Esophagus muscularis mucosa (tissue), 4 donors: Measurements from ENCODE around the gene APLP2. TPM values are rescaled to one million over a fixed set of nuclear protein-coding genes. Genes with fewer than 3 reads are reported as not detected.
A peak's percentile ranks its signal among the peaks of the same experiment; 100 is the strongest.

ENCODE experiments used
- DNase-seq: peaks from one replicate; pipeline ENCODE4 v3.0.0-alpha.2; 2017; ENCODE audit errors: extremely low spot score
- H3K27ac ChIP-seq, 4 donors: fragments of 200-600 bp; sonication (generic); replicated peaks in 1 of 4; 1 replicate in 3 of 4; 2 replicates in 1 of 4; pipeline ENCODE4 v1.5.1; 2016 to 2019; ENCODE audit warnings: mild to moderate bottlenecking in 1 of 4
- H3K27me3 ChIP-seq, 4 donors: fragments of 200-600 bp; sonication (generic); one replicate each; pipeline versions ENCODE4 v1.5.1 to v1.6.0; 2016 to 2019
- H3K36me3 ChIP-seq, 4 donors: fragments of 200-600 bp; sonication (generic); one replicate each; pipeline ENCODE4 v1.5.1; 2016 to 2019
- H3K4me1 ChIP-seq, 4 donors: fragments of 200-600 bp; sonication (generic); one replicate each; pipeline ENCODE4 v1.5.1; 2016 to 2019
- H3K4me3 ChIP-seq, 4 donors: fragments of 200-600 bp; sonication (generic); 1 replicate in 2 of 4; 2 replicates in 2 of 4; pipeline ENCODE4 v1.5.1; 2016 to 2019; ENCODE audit warnings: mild to moderate bottlenecking in 4 of 4, moderate library complexity in 1 of 4
- H3K9me3 ChIP-seq, 4 donors: fragments of 200-600 bp; sonication (generic); 1 replicate in 3 of 4; 2 replicates in 1 of 4; pipeline ENCODE4 v1.5.1; 2016 to 2019
- EP300 ChIP-seq: sonication (generic); formaldehyde crosslinking; IDR thresholded peaks from one replicate; pipeline ENCODE4 v1.6.1; 2017; ENCODE audit warnings: antibody characterized with exemption
- POLR2A ChIP-seq: fragments of 450-650 bp; IDR thresholded peaks from one replicate; pipeline ENCODE4 v1.6.1; 2017; ENCODE audit warnings: antibody characterized with exemption, moderate library complexity, mild to moderate bottlenecking, low read depth
- POLR2AphosphoS5 ChIP-seq, 2 donors: sonication (generic); formaldehyde crosslinking; IDR thresholded peaks; one replicate each; pipeline ENCODE4 v1.6.1; 2017; ENCODE audit warnings: antibody characterized with exemption in 2 of 2
- WGBS: methylation state at CpG from one replicate; pipeline ENCODE4 v1.1.5; 2018; 5-methylcytosine and 5-hydroxymethylcytosine counted together
- intact Hi-C: fragments of 100-400 bp; cut with DNase I; formaldehyde crosslinking; loops from one replicate; pipeline ENCODE4 v1.15.1; 2023
- total RNA-seq, 4 donors: library from RNA; depleted of rRNA; stranded (reverse); fragments of >200 nt; gene quantifications; one replicate each; pipeline versions ENCODE4 v1.1.0 to v1.2.1, GENCODE V29; 2016
- TF ChIP-seq, protein P1 (sequence below), 3 experiments: fragments of 200-600 bp in 2 of 3; fragments of 450-650 bp in 1 of 3; sonication (generic) in 2 of 3; IDR thresholded peaks; one replicate each; pipeline ENCODE4 v1.5.1; 2017 to 2019; ENCODE audit warnings: antibody characterized with exemption in 3 of 3, mild to moderate bottlenecking in 2 of 3, moderate library complexity in 1 of 3

The APLP2 gene
- total RNA-seq, 4 donors from 2014 or later = 311 to 479 (median 410) TPM

DNA sequence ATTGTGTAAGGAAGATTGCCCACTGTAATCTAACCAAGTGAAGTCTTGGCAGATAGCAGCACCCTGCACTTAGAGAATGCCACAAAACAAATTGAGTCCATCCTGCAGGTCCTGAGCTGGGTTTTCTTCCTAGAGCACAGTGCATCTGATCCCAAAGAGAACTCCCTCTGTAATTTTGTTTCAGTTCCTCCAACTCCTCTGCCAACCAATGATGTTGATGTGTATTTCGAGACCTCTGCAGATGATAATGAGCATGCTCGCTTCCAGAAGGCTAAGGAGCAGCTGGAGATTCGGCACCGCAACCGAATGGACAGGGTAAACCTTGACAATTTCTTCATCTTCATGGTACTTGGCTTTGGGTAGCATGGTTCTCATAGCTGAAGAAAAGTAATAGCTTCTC, 56.8 kb downstream of the APLP2 start:
- 85% methylated on average over 5 of the region's 5 CpGs for WGBS
- no peak overlapping the region for H3K4me3 ChIP-seq
- H3K27ac ChIP-seq = no peak overlapping the region
- H3K27me3 ChIP-seq = no peaks in the 10 kb centered on the region
- TF ChIP-seq POLR2AphosphoS5 (IDR thresholded peaks at IDR 0.05) = no peak
- intact Hi-C loops = no loop called here
- DNase-seq = no peak
- H3K9me3 ChIP-seq = no peaks in the 10 kb centered on the region
- peaks cover 19 to 55% (median 41%) of the 10 kb centered on the region in 4 donors for H3K4me1 ChIP-seq
- peaks cover 35 to 82% (median 73%) of the 10 kb centered on the region in 4 donors for H3K36me3 ChIP-seq

DNA sequence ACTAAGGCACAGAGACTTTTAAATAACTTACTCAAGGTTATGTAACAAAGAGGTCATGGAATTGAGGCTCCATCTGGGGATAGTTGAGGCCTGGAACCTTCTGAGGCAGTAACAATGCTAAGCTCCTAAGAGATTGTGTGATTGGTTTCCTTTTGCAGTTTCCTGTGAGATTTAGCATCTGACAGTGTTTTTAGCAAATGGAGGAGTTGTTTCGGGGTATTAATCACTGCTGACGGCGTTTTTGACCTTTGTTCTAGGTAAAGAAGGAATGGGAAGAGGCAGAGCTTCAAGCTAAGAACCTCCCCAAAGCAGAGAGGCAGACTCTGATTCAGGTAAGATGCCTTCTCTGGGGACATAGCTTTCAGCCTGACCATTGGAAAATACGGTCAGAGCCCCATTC, 57.8 kb downstream of the APLP2 start:
- Histone ChIP-seq H3K4me3 (no peak overlapping the region), H3K27me3 (no peaks in the 10 kb centered on the region), H3K27ac (no peak overlapping the region), H3K4me1 (peaks cover 16 to 49% (median 37%) of the 10 kb centered on the region in 4 donors), H3K36me3 (peaks cover 37 to 82% (median 68%) of the 10 kb centered on the region in 4 donors), H3K9me3 (no peaks in the 10 kb centered on the region)
- DNase-seq = no peak
- TF ChIP-seq EP300 (no peak), POLR2AphosphoS5 (IDR thresholded peaks at IDR 0.05) (no peak), POLR2A (no peak)
- TF ChIP-seq, protein P1, sequence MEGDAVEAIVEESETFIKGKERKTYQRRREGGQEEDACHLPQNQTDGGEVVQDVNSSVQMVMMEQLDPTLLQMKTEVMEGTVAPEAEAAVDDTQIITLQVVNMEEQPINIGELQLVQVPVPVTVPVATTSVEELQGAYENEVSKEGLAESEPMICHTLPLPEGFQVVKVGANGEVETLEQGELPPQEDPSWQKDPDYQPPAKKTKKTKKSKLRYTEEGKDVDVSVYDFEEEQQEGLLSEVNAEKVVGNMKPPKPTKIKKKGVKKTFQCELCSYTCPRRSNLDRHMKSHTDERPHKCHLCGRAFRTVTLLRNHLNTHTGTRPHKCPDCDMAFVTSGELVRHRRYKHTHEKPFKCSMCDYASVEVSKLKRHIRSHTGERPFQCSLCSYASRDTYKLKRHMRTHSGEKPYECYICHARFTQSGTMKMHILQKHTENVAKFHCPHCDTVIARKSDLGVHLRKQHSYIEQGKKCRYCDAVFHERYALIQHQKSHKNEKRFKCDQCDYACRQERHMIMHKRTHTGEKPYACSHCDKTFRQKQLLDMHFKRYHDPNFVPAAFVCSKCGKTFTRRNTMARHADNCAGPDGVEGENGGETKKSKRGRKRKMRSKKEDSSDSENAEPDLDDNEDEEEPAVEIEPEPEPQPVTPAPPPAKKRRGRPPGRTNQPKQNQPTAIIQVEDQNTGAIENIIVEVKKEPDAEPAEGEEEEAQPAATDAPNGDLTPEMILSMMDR (IDR thresholded peaks at IDR 0.05) = no peak
- 93% methylated on average over 4 of the region's 4 CpGs for WGBS
- intact Hi-C loops = no loop called here

DNA sequence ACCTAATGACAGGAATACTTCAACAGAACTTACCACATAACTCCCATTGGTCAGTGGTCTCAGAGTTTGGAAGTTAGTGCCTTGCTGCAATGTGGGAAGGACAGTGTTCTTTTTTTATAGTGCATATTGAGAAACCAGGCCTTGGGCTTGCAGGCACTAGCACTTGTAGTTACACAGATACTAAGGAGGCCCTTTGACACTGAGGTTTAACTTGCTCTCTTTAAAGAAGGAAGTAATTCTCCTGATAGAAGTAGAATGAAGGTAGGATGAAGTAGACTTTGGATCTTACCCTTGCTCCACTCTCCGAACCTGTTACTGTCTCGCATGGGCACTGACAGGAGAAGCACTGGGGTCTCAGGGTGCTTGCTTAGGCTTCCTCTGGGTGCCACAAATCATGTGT, 58.9 kb downstream of the APLP2 start:
- Histone ChIP-seq H3K4me3 (no peak overlapping the region), H3K27me3 (no peaks in the 10 kb centered on the region), H3K9me3 (no peaks in the 10 kb centered on the region), H3K36me3 (peaks cover 29 to 82% (median 63%) of the 10 kb centered on the region in 4 donors), H3K4me1 (peaks cover 13 to 44% (median 34%) of the 10 kb centered on the region in 4 donors), H3K27ac (peak overlapping the region in 1 of 4 donors; percentile 73)
- DNase-seq = no peak
- intact Hi-C loops = no loop called here
- TF ChIP-seq POLR2A (no peak), EP300 (no peak), POLR2AphosphoS5 (IDR thresholded peaks at IDR 0.05) (no peak)
- TF ChIP-seq, protein P1 (IDR thresholded peaks at IDR 0.05) = no peak
- 100% methylated on average over 2 of the region's 2 CpGs for WGBS

DNA sequence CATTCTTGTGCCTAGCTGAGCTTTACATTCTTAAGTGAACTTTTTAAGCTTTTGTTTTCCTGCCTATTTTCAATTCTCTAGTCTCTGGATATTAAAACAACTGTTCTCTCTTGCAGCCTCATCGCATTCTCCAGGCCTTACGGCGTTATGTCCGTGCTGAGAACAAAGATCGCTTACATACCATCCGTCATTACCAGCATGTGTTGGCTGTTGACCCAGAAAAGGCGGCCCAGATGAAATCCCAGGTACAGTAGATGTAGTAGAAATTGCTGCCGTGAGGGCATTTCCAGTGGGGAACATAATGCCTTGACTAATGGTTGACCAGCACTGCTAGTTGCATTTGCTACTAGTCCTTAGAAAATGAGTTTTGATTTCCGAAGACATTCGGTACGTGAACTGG, 60.2 kb downstream of the APLP2 start:
- peaks cover 34 to 91% (median 71%) of the 10 kb centered on the region in 4 donors for H3K36me3 ChIP-seq
- WGBS = 56% methylated on average over 11 of the region's 11 CpGs
- no peak for DNase-seq
- intact Hi-C loops = loop anchor here (5.0 kb wide), 1 partner anchor 138 kb away; no protein-coding TSS in a partner anchor
- peaks cover under 1 to 31% (median 21%) of the 10 kb centered on the region in 4 donors for H3K4me1 ChIP-seq
- no peaks in the 10 kb centered on the region for H3K9me3 ChIP-seq
- H3K27ac ChIP-seq = peak overlapping the region; percentile 36 to 73 (median 39)
- H3K27me3 ChIP-seq = no peaks in the 10 kb centered on the region
- no peak overlapping the region for H3K4me3 ChIP-seq
- TF ChIP-seq POLR2AphosphoS5 (IDR thresholded peaks at IDR 0.05) = peak; percentile 12 to 16
- TF ChIP-seq, protein P1 (IDR thresholded peaks at IDR 0.05) = no peak
- no peak for TF ChIP-seq POLR2A

DNA sequence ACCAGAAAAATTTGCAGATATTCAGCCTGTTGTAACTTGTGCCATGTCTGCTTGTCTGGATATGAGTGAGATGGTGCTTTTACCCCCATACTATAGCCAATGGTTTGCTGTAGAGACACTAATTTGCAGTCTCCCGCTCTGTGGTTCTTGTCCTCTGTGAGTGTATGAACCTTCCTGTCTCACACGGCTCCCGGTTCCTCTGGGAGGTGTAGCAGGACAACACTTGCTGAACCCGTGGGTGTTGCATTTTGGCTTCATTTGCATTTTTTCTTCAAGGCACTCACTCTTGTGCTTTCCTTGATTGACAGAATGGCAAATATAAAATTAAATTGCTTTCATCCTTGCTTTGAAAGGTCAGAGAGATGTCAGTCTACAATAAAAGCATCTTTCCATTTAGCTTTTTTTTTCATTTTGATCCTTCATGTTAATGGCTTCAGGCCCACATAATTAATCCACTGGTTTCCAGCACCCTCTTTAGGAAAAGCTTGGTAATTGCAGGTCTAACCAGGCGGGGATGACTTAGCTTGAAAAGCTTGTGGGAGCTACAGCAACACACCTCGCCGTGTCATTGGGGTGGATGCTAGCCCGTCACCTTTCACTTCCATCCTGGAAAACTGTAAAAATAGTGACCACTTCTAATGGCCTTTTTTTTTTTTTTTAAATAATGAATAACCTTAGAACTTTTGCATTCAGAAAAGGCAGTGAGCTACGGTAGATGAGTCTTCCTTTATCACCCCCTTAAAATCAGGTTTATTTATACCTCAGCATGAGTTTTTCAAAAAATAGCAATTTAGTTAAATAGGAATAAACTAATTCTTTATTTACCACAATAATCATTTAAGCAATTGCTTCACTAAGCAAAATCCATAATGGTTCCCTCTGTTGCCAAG, 62.5 kb downstream of the APLP2 start:
- no peaks in the 10 kb centered on the region for H3K27me3 ChIP-seq
- H3K4me3 ChIP-seq = no peak overlapping the region
- TF ChIP-seq, protein P1 (IDR thresholded peaks at IDR 0.05) = peak; percentile 78 to 87 (median 84)
- TF ChIP-seq POLR2AphosphoS5 (IDR thresholded peaks at IDR 0.05) = no peak
- peaks cover 50 to 98% (median 84%) of the 10 kb centered on the region in 4 donors for H3K36me3 ChIP-seq
- no peaks in the 10 kb centered on the region for H3K9me3 ChIP-seq
- no peak for DNase-seq
- 54% methylated on average over 9 of the region's 9 CpGs for whole genome bisulfite sequencing
- peaks cover 0 to 17% (median 12%) of the 10 kb centered on the region in 4 donors for H3K4me1 ChIP-seq
- H3K27ac ChIP-seq = no peak overlapping the region
- intact Hi-C loops = loop anchor here (1.0 to 5.0 kb wide), 2 partner anchors 140 to 209 kb away; no protein-coding TSS in a partner anchor
